Measurements from ENCODE around the gene TP53RK. TPM values are rescaled to one million over a fixed set of nuclear protein-coding genes. Genes with fewer than 3 reads are reported as not detected.

The TP53RK gene
- polyA plus RNA-seq, 1 experiment: 14.3 TPM

DNA sequence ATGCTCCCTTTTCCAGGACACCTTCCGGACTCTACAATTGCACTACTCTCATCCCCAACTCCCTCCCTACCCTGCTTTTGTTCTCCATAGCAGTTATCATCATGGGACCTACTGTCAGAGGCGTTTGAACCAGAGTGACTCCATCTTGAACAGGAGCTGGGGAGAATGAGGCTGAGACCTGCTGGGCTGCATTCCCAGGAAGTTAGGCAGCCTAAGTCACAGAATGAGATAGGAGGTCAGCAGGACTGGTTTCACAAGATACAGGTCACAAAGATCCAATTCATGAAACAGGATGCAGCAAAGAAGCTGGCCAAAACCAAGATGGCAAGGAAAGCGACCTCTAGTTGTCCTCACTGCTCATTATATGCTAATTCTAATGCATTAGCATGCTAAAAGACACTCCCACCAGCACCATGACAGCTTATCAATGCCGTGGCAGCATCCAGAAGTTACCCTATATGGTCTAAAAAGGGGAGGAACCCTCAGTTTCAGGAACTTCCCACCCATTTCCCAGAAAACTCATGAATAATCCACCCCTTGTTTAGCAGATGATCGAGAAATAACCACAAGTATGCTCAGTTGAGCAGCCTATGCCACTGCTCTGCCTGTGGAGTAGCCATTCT lies 53.6 kb downstream of the TP53RK start:
- ChIA-PET CTCF (interaction anchor here (0.6 kb wide), 1 partner anchor 385 kb away, joined by 3 read pairs; no protein-coding TSS in a partner anchor), POLR2A (no interaction called here)
- Histone ChIP-seq H3K27ac (ENCODE audit: low read depth, low read length) (no peak overlapping the region), H3K27me3 (ENCODE audit: control insufficient read depth, insufficient read depth, low read length) (peaks cover 2% of the 10 kb centered on the region), H3K9me3 (ENCODE audit: control insufficient read depth, insufficient read depth, low read length) (no peaks in the 10 kb centered on the region; the same call in 1 of the 2 replicates), H3K4me3 (ENCODE audit: low read depth, low read length) (no peak overlapping the region)
- no peak for DNase-seq (ENCODE audit: low read depth, low spot score)
- TF ChIP-seq, protein P1, sequence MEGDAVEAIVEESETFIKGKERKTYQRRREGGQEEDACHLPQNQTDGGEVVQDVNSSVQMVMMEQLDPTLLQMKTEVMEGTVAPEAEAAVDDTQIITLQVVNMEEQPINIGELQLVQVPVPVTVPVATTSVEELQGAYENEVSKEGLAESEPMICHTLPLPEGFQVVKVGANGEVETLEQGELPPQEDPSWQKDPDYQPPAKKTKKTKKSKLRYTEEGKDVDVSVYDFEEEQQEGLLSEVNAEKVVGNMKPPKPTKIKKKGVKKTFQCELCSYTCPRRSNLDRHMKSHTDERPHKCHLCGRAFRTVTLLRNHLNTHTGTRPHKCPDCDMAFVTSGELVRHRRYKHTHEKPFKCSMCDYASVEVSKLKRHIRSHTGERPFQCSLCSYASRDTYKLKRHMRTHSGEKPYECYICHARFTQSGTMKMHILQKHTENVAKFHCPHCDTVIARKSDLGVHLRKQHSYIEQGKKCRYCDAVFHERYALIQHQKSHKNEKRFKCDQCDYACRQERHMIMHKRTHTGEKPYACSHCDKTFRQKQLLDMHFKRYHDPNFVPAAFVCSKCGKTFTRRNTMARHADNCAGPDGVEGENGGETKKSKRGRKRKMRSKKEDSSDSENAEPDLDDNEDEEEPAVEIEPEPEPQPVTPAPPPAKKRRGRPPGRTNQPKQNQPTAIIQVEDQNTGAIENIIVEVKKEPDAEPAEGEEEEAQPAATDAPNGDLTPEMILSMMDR (IDR thresholded peaks at IDR 0.05; ENCODE audit: low read depth, low read length): no peak

GRCh38 chr20:46634528-46634927 lies 54.7 kb downstream of the TP53RK start:
- H3K27ac ChIP-seq (ENCODE audit: low read depth, low read length): no peak overlapping the region
- no peaks in the 10 kb centered on the region for H3K9me3 ChIP-seq (ENCODE audit: control insufficient read depth, insufficient read depth, low read length)
- H3K4me3 ChIP-seq (ENCODE audit: low read depth, low read length): no peak overlapping the region
- peaks cover under 1% of the 10 kb centered on the region for H3K27me3 ChIP-seq (ENCODE audit: control insufficient read depth, insufficient read depth, low read length)
- POLR2A ChIA-PET: no interaction called here
- DNase-seq (ENCODE audit: low read depth, low spot score): no peak
- CTCF ChIA-PET: no interaction called here
- TF ChIP-seq, protein P1 (IDR thresholded peaks at IDR 0.05; ENCODE audit: low read depth, low read length): no peak

Other genes starting within 250 kb of the TP53RK start
- gene ZNF334, start 175.9 kb downstream of the TP53RK start, polyA plus RNA-seq (2011; rRNA removed): 3.3 and 4.0 TPM in 2 replicates
- not detected in 2 replicates for gene OCSTAMP, start 138.8 kb downstream of the TP53RK start, polyA plus RNA-seq (2011; rRNA removed)
- 2.4 and 3.8 TPM in 2 replicates for gene SLC13A3, start 38.0 kb downstream of the TP53RK start, polyA plus RNA-seq (2011; rRNA removed)
- 35.5 and 36.9 TPM in 2 replicates for gene SLC2A10, start 20.2 kb upstream of the TP53RK start, polyA plus RNA-seq (2011; rRNA removed)
- 4.0 and 5.1 TPM in 2 replicates for gene EYA2, start 205.4 kb upstream of the TP53RK start, polyA plus RNA-seq (2011; rRNA removed)